Mammary microvascular endothelial cell (primary cell): ENCODE data around the gene INCENP. TPM values are rescaled to one million over a fixed set of nuclear protein-coding genes. Genes with fewer than 3 reads are reported as not detected.

Experiments
- total RNA-seq: library from RNA; depleted of rRNA; stranded (reverse); fragments of >200 nt; gene quantifications from 2 replicates; pipeline ENCODE4 v1.2.3, GENCODE V29; 2015

The INCENP gene
- 33.3 and 46.4 TPM in 2 replicates for total RNA-seq

DNA sequence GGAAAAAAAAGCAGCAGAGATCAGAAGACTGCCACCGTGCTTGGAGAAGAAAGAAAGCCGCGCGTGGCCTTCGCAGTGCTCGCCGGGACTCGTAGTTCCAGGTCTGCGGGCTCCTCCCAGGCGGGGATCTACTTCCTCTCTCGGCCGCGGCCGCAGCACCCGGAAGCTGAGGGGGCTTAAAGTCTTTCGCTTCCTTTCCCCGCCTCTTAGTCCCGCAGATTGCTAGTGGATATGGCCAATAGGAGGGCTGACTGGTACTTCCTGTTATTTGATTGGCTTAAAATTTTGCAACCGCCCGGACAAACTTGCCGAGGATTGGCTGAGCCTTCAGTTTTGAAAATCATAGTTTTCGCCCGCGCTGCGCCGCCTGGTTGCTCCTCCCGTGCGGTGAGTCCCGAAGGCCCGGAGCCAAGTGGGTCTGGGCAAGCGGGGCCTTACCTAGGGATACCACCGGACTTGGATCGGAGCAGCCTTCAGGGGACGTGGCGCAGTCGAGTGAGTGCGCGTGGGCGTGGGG, at the start of gene INCENP:
TSS of gene INCENP (plus strand) at position 343 of the 517 bp plus-strand sequence. CDS start 4,151 bp downstream, outside the sequence.

DNA sequence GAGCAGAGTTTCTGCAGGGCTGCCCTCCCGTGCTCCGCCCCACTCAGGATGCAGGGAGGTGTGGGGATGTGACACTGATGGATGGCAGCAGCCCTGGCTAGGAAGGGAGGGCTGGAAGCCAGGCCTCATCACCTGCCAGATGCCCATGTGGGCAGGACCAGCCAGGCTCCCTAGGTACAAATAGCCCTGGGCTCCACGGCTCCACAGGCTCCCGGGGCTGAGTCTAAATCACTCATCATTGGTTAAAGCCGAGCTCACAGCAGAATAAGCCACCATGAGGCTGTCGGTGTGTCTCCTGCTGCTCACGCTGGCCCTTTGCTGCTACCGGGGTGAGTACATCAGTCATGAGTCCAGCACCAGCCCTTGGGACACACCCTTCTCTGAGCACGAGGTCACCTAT, 66.2 kb downstream of the INCENP start, which contains the start of gene SCGB1D1:
TSS of gene SCGB1D1 (plus strand) at position 206 of the 400 bp plus-strand sequence. CDS start at position 275, 69 bp downstream.

Other genes starting within 250 kb of the INCENP start
- 259 and 318 TPM in 2 replicates for gene FADS3, start 232.5 kb upstream of the INCENP start, total RNA-seq
- 5.1 and 7.5 TPM in 2 replicates for gene RAB3IL1, start 206.4 kb upstream of the INCENP start, total RNA-seq
- gene BEST1, start 173.7 kb upstream of the INCENP start, total RNA-seq, result not detected in 2 replicates
- gene FTH1, start 156.4 kb upstream of the INCENP start, total RNA-seq, result 854 and 859 TPM in 2 replicates
- gene SCGB1D1, start 66.2 kb downstream of the INCENP start, total RNA-seq, result not detected in 2 replicates
- gene SCGB2A1, start 84.7 kb downstream of the INCENP start, total RNA-seq, result not detected in 2 replicates
- not detected in 2 replicates for gene SCGB1D2, start 118.2 kb downstream of the INCENP start, total RNA-seq
- gene SCGB2A2, start 146.1 kb downstream of the INCENP start, total RNA-seq, result not detected in 2 replicates
- gene SCGB1D4, start 175.1 kb downstream of the INCENP start, total RNA-seq, result not detected in 2 replicates
- 24.5 and 40.0 TPM in 2 replicates for gene ASRGL1, start 213.4 kb downstream of the INCENP start, total RNA-seq